NAMALWA (cell line): Measurements from ENCODE around the gene C16orf92.

Experiments used
- DNase-seq: peaks from one replicate; pipeline ENCODE4 v3.0.0-alpha.2; 2015; ENCODE audit warnings: low spot score

C16orf92 gene

GRCh38 chr16:30060836-30061554 lies 38.0 kb downstream of the C16orf92 start:
- DNase-seq = no peak

GRCh38 chr16:30063278-30063892 lies 40.4 kb downstream of the C16orf92 start:
- peak; percentile 17 for DNase-seq

- peak; percentile 88 for DNase-seq
Measured at GRCh38 chr16:30063893-30064728, 41.1 kb downstream of the C16orf92 start.

DNA sequence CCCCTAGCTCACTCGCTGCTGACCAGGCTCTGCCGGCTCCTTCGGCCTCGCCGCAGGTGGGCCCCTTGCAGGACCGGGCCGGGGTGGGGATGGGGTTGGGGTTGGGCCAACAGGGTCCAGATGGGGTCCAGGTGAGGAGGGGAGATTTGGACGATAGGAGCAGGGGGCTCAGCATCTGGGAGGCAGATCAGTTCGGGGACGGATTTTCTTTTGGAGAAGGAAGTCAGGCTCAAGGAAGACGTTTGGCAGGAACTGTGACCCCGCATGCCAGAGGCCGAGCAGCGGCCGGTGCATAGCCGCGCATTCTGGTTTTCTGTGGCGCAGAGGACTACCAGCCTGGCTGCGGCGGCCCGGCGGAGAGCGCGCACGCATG lies 41.7 kb downstream of the C16orf92 start:
- no peak for DNase-seq

- DNase-seq = peak; percentile 96
Measured at GRCh38 chr16:30065102-30065942, 42.3 kb downstream of the C16orf92 start, which contains the start of gene ALDOA. TSS of gene ALDOA (plus strand) at chr16:30065760. CDS start at chr16:30066898, 1,138 bp downstream.

GRCh38 chr16:30065943-30066760 lies 43.2 kb downstream of the C16orf92 start:
- DNase-seq = no peak

- DNase-seq = no peak
Measured at GRCh38 chr16:30066761-30067583, 44.0 kb downstream of the C16orf92 start.

- DNase-seq = no peak
Measured at GRCh38 chr16:30067584-30067916, 44.6 kb downstream of the C16orf92 start.

GRCh38 chr16:30068333-30068732 lies 45.3 kb downstream of the C16orf92 start:
- no peak for DNase-seq

- DNase-seq = peak; percentile 73
Measured at GRCh38 chr16:30068750-30069610, 46.0 kb downstream of the C16orf92 start.

GRCh38 chr16:30069611-30070462 lies 46.8 kb downstream of the C16orf92 start:
- DNase-seq = no peak

DNA sequence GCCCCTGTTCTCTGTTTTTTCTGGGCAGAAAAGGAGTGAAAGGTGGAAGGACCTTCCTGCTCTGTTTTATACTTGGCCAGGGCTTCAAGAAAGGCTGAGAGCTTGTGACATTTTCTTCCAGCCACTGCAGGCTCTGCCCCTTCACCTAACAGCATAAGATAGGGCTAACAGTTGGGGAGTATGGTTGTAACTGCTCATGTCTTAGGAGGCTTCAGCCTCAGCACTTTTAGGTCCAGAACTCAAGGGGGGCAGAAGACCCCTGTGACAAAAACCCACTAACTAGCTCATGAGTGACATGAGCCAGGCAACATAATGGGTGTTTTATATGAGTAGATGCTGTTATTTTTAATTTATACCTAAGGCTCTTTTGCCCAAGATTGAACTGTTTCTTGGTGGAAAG lies 47.5 kb downstream of the C16orf92 start:
- no peak for DNase-seq
